ENCODE results near the gene ADIPOR2. TPM values are rescaled to one million over a fixed set of nuclear protein-coding genes. Genes with fewer than 3 reads are reported as not detected.

Gene ADIPOR2
- total and polyA plus RNA-seq, 4 donors: 26.6 to 68.3 (median 41.7) TPM

DNA sequence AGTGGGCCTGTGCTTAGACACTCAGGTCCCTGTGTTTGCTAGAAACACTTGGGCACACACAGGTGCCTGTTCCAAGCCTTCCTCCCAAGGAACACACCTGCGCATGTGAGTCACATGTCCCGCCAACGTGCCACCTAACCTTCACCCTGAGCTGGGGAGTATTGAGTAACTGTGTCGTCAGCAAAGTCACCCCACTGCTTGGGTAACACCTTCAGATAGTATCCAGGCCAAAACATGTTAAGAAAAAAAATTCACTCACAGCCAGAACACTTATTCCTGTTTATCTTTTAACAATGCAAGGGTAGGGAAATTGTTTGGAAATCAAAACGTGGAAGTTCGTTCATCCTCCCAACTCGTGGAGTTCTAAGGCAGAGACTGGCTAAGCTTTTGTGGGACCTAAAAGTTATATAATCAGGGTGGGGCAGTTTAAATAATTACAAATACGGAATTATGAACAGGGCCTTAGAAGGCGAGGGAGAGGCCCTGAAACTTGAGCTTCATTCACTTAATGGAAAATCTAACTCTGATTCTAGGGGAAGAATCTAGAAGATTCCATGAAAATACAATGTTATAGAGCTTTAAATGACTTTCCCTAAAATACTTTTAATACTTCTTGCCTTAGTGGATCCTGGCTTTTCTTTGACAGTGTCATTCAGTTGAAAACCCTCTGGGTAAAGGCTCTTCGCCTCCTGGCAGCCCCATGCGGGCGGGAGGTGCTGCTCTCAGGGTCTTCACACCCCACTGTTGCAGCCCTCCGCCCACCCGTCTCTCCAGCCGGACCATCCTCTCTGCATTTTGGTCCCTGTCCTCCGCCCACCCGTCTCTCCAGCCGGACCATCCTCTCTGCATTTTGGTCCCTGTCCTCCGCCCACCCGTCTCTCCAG lies 30.3 kb upstream of the ADIPOR2 start:
- TF ChIP-seq EGR1 (IDR thresholded peaks at IDR 0.05; ENCODE audit: low read depth in 2 of 2) (peak; percentile 87 to 89), YY1 (IDR thresholded peaks at IDR 0.05) (peak; percentile 41), HNF4G (IDR thresholded peaks at IDR 0.05) (peak; percentile 23), RAD21 (IDR thresholded peaks at IDR 0.05) (peak; percentile 43 to 53), RXRA (IDR thresholded peaks at IDR 0.05) (peak; percentile 97 to 98), HNF4A (conservative IDR thresholded peaks at IDR 0.05) (peak; percentile 78 to 85), GABPA (IDR thresholded peaks at IDR 0.05 in 1 of 2, conservative IDR thresholded peaks at IDR 0.05 in 1 of 2) (peak in 1 of 2 donors; percentile 28), JUND (IDR thresholded peaks at IDR 0.05) (peak; percentile 83 to 84), TAF1 (conservative IDR thresholded peaks at IDR 0.05) (peak; percentile 65), SP1 (IDR thresholded peaks at IDR 0.05) (peak; percentile 96), NR2F2 (IDR thresholded peaks at IDR 0.05) (peak; percentile 54), FOXA2 (IDR thresholded peaks at IDR 0.05) (peak; percentile 8), FOXA1 (IDR thresholded peaks at IDR 0.05) (peak; percentile 13)
- TF ChIP-seq, protein P1, sequence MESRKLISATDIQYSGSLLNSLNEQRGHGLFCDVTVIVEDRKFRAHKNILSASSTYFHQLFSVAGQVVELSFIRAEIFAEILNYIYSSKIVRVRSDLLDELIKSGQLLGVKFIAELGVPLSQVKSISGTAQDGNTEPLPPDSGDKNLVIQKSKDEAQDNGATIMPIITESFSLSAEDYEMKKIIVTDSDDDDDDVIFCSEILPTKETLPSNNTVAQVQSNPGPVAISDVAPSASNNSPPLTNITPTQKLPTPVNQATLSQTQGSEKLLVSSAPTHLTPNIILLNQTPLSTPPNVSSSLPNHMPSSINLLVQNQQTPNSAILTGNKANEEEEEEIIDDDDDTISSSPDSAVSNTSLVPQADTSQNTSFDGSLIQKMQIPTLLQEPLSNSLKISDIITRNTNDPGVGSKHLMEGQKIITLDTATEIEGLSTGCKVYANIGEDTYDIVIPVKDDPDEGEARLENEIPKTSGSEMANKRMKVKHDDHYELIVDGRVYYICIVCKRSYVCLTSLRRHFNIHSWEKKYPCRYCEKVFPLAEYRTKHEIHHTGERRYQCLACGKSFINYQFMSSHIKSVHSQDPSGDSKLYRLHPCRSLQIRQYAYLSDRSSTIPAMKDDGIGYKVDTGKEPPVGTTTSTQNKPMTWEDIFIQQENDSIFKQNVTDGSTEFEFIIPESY (IDR thresholded peaks at IDR 0.05): peak; percentile 80
- TF ChIP-seq, protein P2, sequence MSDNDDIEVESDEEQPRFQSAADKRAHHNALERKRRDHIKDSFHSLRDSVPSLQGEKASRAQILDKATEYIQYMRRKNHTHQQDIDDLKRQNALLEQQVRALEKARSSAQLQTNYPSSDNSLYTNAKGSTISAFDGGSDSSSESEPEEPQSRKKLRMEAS (IDR thresholded peaks at IDR 0.05): peak; percentile 96
- TF ChIP-seq, protein P3, sequence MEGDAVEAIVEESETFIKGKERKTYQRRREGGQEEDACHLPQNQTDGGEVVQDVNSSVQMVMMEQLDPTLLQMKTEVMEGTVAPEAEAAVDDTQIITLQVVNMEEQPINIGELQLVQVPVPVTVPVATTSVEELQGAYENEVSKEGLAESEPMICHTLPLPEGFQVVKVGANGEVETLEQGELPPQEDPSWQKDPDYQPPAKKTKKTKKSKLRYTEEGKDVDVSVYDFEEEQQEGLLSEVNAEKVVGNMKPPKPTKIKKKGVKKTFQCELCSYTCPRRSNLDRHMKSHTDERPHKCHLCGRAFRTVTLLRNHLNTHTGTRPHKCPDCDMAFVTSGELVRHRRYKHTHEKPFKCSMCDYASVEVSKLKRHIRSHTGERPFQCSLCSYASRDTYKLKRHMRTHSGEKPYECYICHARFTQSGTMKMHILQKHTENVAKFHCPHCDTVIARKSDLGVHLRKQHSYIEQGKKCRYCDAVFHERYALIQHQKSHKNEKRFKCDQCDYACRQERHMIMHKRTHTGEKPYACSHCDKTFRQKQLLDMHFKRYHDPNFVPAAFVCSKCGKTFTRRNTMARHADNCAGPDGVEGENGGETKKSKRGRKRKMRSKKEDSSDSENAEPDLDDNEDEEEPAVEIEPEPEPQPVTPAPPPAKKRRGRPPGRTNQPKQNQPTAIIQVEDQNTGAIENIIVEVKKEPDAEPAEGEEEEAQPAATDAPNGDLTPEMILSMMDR (IDR thresholded peaks at IDR 0.05; ENCODE audit: low read depth, low read length, missing input control): no peak
- TF ChIP-seq, protein P4, sequence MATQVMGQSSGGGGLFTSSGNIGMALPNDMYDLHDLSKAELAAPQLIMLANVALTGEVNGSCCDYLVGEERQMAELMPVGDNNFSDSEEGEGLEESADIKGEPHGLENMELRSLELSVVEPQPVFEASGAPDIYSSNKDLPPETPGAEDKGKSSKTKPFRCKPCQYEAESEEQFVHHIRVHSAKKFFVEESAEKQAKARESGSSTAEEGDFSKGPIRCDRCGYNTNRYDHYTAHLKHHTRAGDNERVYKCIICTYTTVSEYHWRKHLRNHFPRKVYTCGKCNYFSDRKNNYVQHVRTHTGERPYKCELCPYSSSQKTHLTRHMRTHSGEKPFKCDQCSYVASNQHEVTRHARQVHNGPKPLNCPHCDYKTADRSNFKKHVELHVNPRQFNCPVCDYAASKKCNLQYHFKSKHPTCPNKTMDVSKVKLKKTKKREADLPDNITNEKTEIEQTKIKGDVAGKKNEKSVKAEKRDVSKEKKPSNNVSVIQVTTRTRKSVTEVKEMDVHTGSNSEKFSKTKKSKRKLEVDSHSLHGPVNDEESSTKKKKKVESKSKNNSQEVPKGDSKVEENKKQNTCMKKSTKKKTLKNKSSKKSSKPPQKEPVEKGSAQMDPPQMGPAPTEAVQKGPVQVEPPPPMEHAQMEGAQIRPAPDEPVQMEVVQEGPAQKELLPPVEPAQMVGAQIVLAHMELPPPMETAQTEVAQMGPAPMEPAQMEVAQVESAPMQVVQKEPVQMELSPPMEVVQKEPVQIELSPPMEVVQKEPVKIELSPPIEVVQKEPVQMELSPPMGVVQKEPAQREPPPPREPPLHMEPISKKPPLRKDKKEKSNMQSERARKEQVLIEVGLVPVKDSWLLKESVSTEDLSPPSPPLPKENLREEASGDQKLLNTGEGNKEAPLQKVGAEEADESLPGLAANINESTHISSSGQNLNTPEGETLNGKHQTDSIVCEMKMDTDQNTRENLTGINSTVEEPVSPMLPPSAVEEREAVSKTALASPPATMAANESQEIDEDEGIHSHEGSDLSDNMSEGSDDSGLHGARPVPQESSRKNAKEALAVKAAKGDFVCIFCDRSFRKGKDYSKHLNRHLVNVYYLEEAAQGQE (IDR thresholded peaks at IDR 0.05): peak; percentile 74
- TF ChIP-seq, protein P5, sequence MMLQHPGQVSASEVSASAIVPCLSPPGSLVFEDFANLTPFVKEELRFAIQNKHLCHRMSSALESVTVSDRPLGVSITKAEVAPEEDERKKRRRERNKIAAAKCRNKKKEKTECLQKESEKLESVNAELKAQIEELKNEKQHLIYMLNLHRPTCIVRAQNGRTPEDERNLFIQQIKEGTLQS (IDR thresholded peaks at IDR 0.05): peak; percentile 84
- H3K9ac ChIP-seq (ENCODE audit: low read depth in 1 of 2, low read length in 2 of 2): peak overlapping the region; percentile 61 to 88
- no peak overlapping the region for H3K4me3 ChIP-seq (ENCODE audit: low read depth in 1 of 3, low read length in 3 of 3)

More for the DNA sequence above, 30.3 kb upstream of the ADIPOR2 start:
- H3K4me1 ChIP-seq (ENCODE audit: control insufficient read depth in 4 of 4, insufficient read depth in 4 of 4, low read length in 3 of 4): peaks cover 2 to 16% (median 4%) of the 10 kb centered on the region in 4 donors
- 32% methylated on average over 18 of the region's 20 CpGs for WGBS
- no peaks in the 10 kb centered on the region for H3K27me3 ChIP-seq (ENCODE audit: control insufficient read depth in 4 of 4, insufficient read depth in 4 of 4, low read length in 3 of 4)
- no peaks in the 10 kb centered on the region for H3K9me3 ChIP-seq (ENCODE audit: control insufficient read depth in 4 of 4, low read length in 3 of 4)
- peak overlapping the region; percentile 86 to 92 for H3K27ac ChIP-seq (ENCODE audit: low read depth in 1 of 2, low read length in 2 of 2)
- no peak for DNase-seq (ENCODE audit: low spot score)
- no peaks in the 10 kb centered on the region for H3K36me3 ChIP-seq (ENCODE audit: control insufficient read depth in 4 of 4, insufficient read depth in 3 of 4, low read depth in 1 of 4, low read length in 3 of 4)
